Right lobe of liver (tissue), 6 donors: ENCODE data around the gene COL24A1. TPM values are rescaled to one million over a fixed set of nuclear protein-coding genes. Genes with fewer than 3 reads are reported as not detected.
"Not testable (repeated sequence)": the region's sequence is repeated elsewhere in the genome, so short reads cannot be mapped to it uniquely, and the experiment has no call there.

Experiments used
- ATAC-seq, 4 donors: fragments of 200-7000 bp; cut with Tn5 transposase; one replicate each; pipeline ENCODE4 v1.9.1; 2020; ENCODE audit warnings: mild to moderate bottlenecking in 4 of 4, moderate library complexity in 4 of 4
- DNase-seq, 3 donors: peaks; one replicate each; pipeline ENCODE4 v3.0.0-alpha.2; 2020
- H3K27ac ChIP-seq, 3 donors: fragments of 200-600 bp; one replicate each; pipeline ENCODE4 v1.8.0; 2022
- H3K27me3 ChIP-seq, 2 donors: fragments of 200-600 bp; one replicate each; pipeline ENCODE4 v1.8.0; 2022
- H3K36me3 ChIP-seq, 4 donors: fragments of 200-600 bp; sonication (generic) in 1 of 4; one replicate each; pipeline versions ENCODE4 v1.5.1 to v1.8.0; 2017 to 2022; ENCODE audit warnings: control low read depth in 1 of 4
- H3K4me1 ChIP-seq, 4 donors: fragments of 200-600 bp; sonication (generic) in 1 of 4; one replicate each; pipeline versions ENCODE4 v1.5.1 to v1.8.0; 2017 to 2022; ENCODE audit warnings: control low read depth in 1 of 4
- H3K4me3 ChIP-seq, 3 donors: fragments of 200-600 bp; one replicate each; pipeline ENCODE4 v1.8.0; 2022
- H3K9me3 ChIP-seq, 4 donors: fragments of 200-600 bp; sonication (generic) in 1 of 4; one replicate each; pipeline versions ENCODE4 v1.5.1 to v1.8.0; 2017 to 2022; ENCODE audit warnings: control low read depth in 1 of 4
- CTCF ChIP-seq, 4 donors: fragments of 200-600 bp in 3 of 4; fragments of 450-650 bp in 1 of 4; IDR thresholded peaks; one replicate each; pipeline versions ENCODE4 v1.5.1 to v1.8.0; 2016 to 2022; ENCODE audit warnings: antibody characterized with exemption in 4 of 4, mild to moderate bottlenecking in 2 of 4
- POLR2A ChIP-seq: fragments of 450-650 bp; IDR thresholded peaks from one replicate; pipeline ENCODE4 v1.6.1; 2017; ENCODE audit warnings: antibody characterized with exemption, mild to moderate bottlenecking
- WGBS: methylation state at CpG from one replicate; pipeline ENCODE4 v1.1.6; 2018; ENCODE audit warnings: low coverage, low lambda C conversion rate; ENCODE audit not compliant: insufficient coverage; ENCODE audit errors: missing lambda C conversion rate; 5-methylcytosine and 5-hydroxymethylcytosine counted together
- intact Hi-C, 2 donors: fragments of 100-400 bp; cut with DNase I; formaldehyde crosslinking; loops; one replicate each; pipeline versions ENCODE4 v1.11.2 to v1.14.1; 2022
- total RNA-seq, 6 experiments: library from RNA; depleted of rRNA in 2 of 6; stranded (reverse); fragments of >200 nt in 2 of 6; fragmentation: NEBNext Ultra II Directional in 3 of 6; extraction: Animal tissue kit (Norgen Biotek cat#: 25700) in 3 of 6; gene quantifications; one replicate each; pipeline versions ENCODE4 v1.1.0 to v1.2.4, GENCODE V29; 2016 to 2023
- donor health status: DM: no; HTN: yes; CAD: no.
- donor health status: DM: no; HTN: no; CAD: no.
- donor health status: DM: no; HTN: no; CAD: no.
- donor health status: DM: no; HTN: yes; CAD: no.
- donor health status: DM: no; HTN: yes; CAD: no.

Gene COL24A1
- total RNA-seq, 6 experiments from 2014 or later: 0.05 to 0.07 TPM; not detected in 4

- ATAC-seq: no peak
- WGBS: 21% methylated on average over 1 of the region's 1 CpG
- H3K4me3 ChIP-seq: no peak overlapping the region
- no peaks in the 10 kb centered on the region for H3K36me3 ChIP-seq
- TF ChIP-seq POLR2A: no peak
- no peak for TF ChIP-seq CTCF (IDR thresholded peaks at IDR 0.05)
- DNase-seq: no peak
- intact Hi-C loops: no loop called here
- H3K27ac ChIP-seq: no peak overlapping the region
- no peaks in the 10 kb centered on the region for H3K27me3 ChIP-seq
- no peaks in the 10 kb centered on the region for H3K4me1 ChIP-seq
- H3K9me3 ChIP-seq: no peaks in the 10 kb centered on the region
These were observed 317.1 kb downstream of the COL24A1 start for GRCh38 chr1:85839459-85839858.

- no peak for DNase-seq
- Histone ChIP-seq H3K27me3 (no peaks in the 10 kb centered on the region), H3K4me3 (no peak overlapping the region), H3K36me3 (no peaks in the 10 kb centered on the region), H3K4me1 (no peaks in the 10 kb centered on the region), H3K27ac (no peak overlapping the region), H3K9me3 (no peaks in the 10 kb centered on the region)
- 16% methylated on average over 2 of the region's 2 CpGs for WGBS
- intact Hi-C loops: no loop called here
- no peak for TF ChIP-seq CTCF (IDR thresholded peaks at IDR 0.05)
- no peak for TF ChIP-seq POLR2A
- ATAC-seq: no peak
These were observed 318.3 kb downstream of the COL24A1 start for GRCh38 chr1:85838238-85838637.

- H3K9me3 ChIP-seq: no peaks in the 10 kb centered on the region
- no peaks in the 10 kb centered on the region for H3K4me1 ChIP-seq
- no peaks in the 10 kb centered on the region for H3K27me3 ChIP-seq
- no peaks in the 10 kb centered on the region for H3K36me3 ChIP-seq
- H3K4me3 ChIP-seq: no peak overlapping the region
- ATAC-seq: no peak
- WGBS: 32% methylated on average over 4 of the region's 4 CpGs
- no peak for DNase-seq
- intact Hi-C loops: no loop called here
- H3K27ac ChIP-seq: no peak overlapping the region
- no peak for TF ChIP-seq POLR2A
- TF ChIP-seq CTCF (IDR thresholded peaks at IDR 0.05): no peak
These were observed 319.8 kb downstream of the COL24A1 start for GRCh38 chr1:85836736-85837135.

GRCh38 chr1:85833165-85833564, 323.4 kb downstream of the COL24A1 start:
- H3K9me3 ChIP-seq, ATAC-seq, H3K4me1 ChIP-seq, H3K27ac ChIP-seq, intact Hi-C loops, H3K27me3 ChIP-seq, H3K4me3 ChIP-seq, DNase-seq, H3K36me3 ChIP-seq: not testable (repeated sequence)
- 92% methylated on average over 1 of the region's 2 CpGs for WGBS

- Histone ChIP-seq H3K36me3 (no peaks in the 10 kb centered on the region), H3K9me3 (no peaks in the 10 kb centered on the region), H3K4me1 (no peaks in the 10 kb centered on the region), H3K27me3 (no peaks in the 10 kb centered on the region), H3K27ac (no peak overlapping the region), H3K4me3 (no peak overlapping the region)
- TF ChIP-seq POLR2A (no peak), CTCF (IDR thresholded peaks at IDR 0.05) (no peak)
- ATAC-seq (no peak), DNase-seq (no peak)
- 67% methylated on average over 8 of the region's 8 CpGs for WGBS
- intact Hi-C loops: no loop called here
These were observed 325.7 kb downstream of the COL24A1 start for GRCh38 chr1:85830837-85831236.
